KMS-11 (cell line): ENCODE measurements around the gene RBP5.

Experiments used
- H2AFZ ChIP-seq: fragments of 200-600 bp; sonication (generic); 2 replicates; pipeline ENCODE4 v1.6.1; 2016; ENCODE audit warnings: antibody characterized with exemption, mixed run types, low read depth
- H3K27ac ChIP-seq: fragments of 200-600 bp; sonication (generic); 2 replicates; pipeline ENCODE4 v1.6.1; 2016; ENCODE audit warnings: mild to moderate bottlenecking, mixed run types
- H3K27me3 ChIP-seq: fragments of 200-600 bp; sonication (generic); 2 replicates; pipeline ENCODE4 v1.6.1; 2017; ENCODE audit warnings: mild to moderate bottlenecking, low read depth, mixed run types, moderate library complexity; ENCODE audit not compliant: insufficient read depth
- H3K36me3 ChIP-seq: fragments of 200-600 bp; sonication (generic); 2 replicates; pipeline ENCODE4 v1.6.1; 2017; ENCODE audit warnings: mild to moderate bottlenecking, mixed run types; ENCODE audit not compliant: insufficient read depth
- H3K4me1 ChIP-seq: fragments of 200-600 bp; sonication (generic); 2 replicates; pipeline ENCODE4 v1.6.1; 2016; ENCODE audit warnings: mild to moderate bottlenecking, low read depth, mixed run types; ENCODE audit not compliant: poor library complexity, severe bottlenecking
- H3K4me2 ChIP-seq: fragments of 200-600 bp; sonication (generic); 2 replicates; pipeline ENCODE4 v1.7.0; 2016; ENCODE audit warnings: mild to moderate bottlenecking, mixed run types
- H3K4me3 ChIP-seq: fragments of 200-600 bp; sonication (generic); IDR thresholded peaks from 2 replicates; pipeline ENCODE4 v1.6.1; 2017; ENCODE audit warnings: low read depth, low read length, mixed read lengths; ENCODE audit not compliant: insufficient read depth
- H3K79me2 ChIP-seq: fragments of 200-600 bp; sonication (generic); 2 replicates; pipeline ENCODE4 v1.6.1; 2016; ENCODE audit warnings: low read depth, mixed run types; ENCODE audit not compliant: insufficient read depth
- H3K9ac ChIP-seq: fragments of 200-600 bp; sonication (generic); 2 replicates; pipeline ENCODE4 v1.6.1; 2016; ENCODE audit warnings: mild to moderate bottlenecking, mixed run types
- H4K20me1 ChIP-seq: fragments of 200-600 bp; sonication (generic); 2 replicates; pipeline ENCODE4 v1.6.1; 2016; ENCODE audit warnings: mild to moderate bottlenecking, mixed run types; ENCODE audit not compliant: insufficient read depth
- CTCF ChIP-seq: fragments of 200-600 bp; sonication (generic); conservative IDR thresholded peaks from 2 replicates; pipeline ENCODE4 v1.6.1; 2017; ENCODE audit warnings: low read depth, mild to moderate bottlenecking, antibody characterized with exemption, low read length, moderate library complexity, mixed read lengths

The RBP5 gene

GRCh38 chr12:7101047-7101693, 27.5 kb downstream of the RBP5 start:
- H3K4me3 ChIP-seq, result no peak overlapping the region
- H3K27ac ChIP-seq, result no peak overlapping the region
- H2AFZ ChIP-seq, result no peak overlapping the region
- H4K20me1 ChIP-seq, result no peaks in the 10 kb centered on the region
- no peak for TF ChIP-seq CTCF
- no peak overlapping the region for H3K4me2 ChIP-seq
- no peak overlapping the region for H3K9ac ChIP-seq
- no peaks in the 10 kb centered on the region for H3K79me2 ChIP-seq
- no peaks in the 10 kb centered on the region for H3K36me3 ChIP-seq
- no peaks in the 10 kb centered on the region for H3K4me1 ChIP-seq
- H3K27me3 ChIP-seq, result no peaks in the 10 kb centered on the region

- no peak overlapping the region for H3K4me2 ChIP-seq
- H3K36me3 ChIP-seq, result no peaks in the 10 kb centered on the region
- no peaks in the 10 kb centered on the region for H3K4me1 ChIP-seq
- H2AFZ ChIP-seq, result no peak overlapping the region
- TF ChIP-seq CTCF, result no peak
- H3K9ac ChIP-seq, result no peak overlapping the region
- no peaks in the 10 kb centered on the region for H3K79me2 ChIP-seq
- H4K20me1 ChIP-seq, result no peaks in the 10 kb centered on the region
- no peak overlapping the region for H3K4me3 ChIP-seq
- H3K27me3 ChIP-seq, result no peaks in the 10 kb centered on the region
- H3K27ac ChIP-seq, result no peak overlapping the region
Measured at GRCh38 chr12:7100239-7100638, 28.4 kb downstream of the RBP5 start.

GRCh38 chr12:7099290-7099996, 29.2 kb downstream of the RBP5 start:
- H3K4me3 ChIP-seq, result no peak overlapping the region
- H3K4me1 ChIP-seq, result no peaks in the 10 kb centered on the region
- H3K27me3 ChIP-seq, result no peaks in the 10 kb centered on the region
- no peak overlapping the region for H3K4me2 ChIP-seq
- no peak overlapping the region for H3K9ac ChIP-seq
- TF ChIP-seq CTCF, result no peak
- no peak overlapping the region for H2AFZ ChIP-seq
- H3K36me3 ChIP-seq, result no peaks in the 10 kb centered on the region
- H4K20me1 ChIP-seq, result no peaks in the 10 kb centered on the region
- H3K27ac ChIP-seq, result no peak overlapping the region
- H3K79me2 ChIP-seq, result no peaks in the 10 kb centered on the region

GRCh38 chr12:7096979-7097378, 31.7 kb downstream of the RBP5 start:
- TF ChIP-seq CTCF, result no peak
- Histone ChIP-seq H3K27ac (no peak overlapping the region), H3K36me3 (no peaks in the 10 kb centered on the region), H3K27me3 (no peaks in the 10 kb centered on the region), H3K4me3 (no peak overlapping the region), H4K20me1 (no peaks in the 10 kb centered on the region), H3K4me1 (peaks cover 8% of the 10 kb centered on the region), H3K9ac (no peak overlapping the region), H2AFZ (no peak overlapping the region), H3K79me2 (no peaks in the 10 kb centered on the region), H3K4me2 (no peak overlapping the region)
